ENCODE measurements around the gene PIK3C2G. TPM values are rescaled to one million over a fixed set of nuclear protein-coding genes. Genes with fewer than 3 reads are reported as not detected.

PIK3C2G gene
- total RNA-seq, 1 experiment from 2014 or later = not detected

GRCh38 chr12:18430425-18431048 is 169.2 kb downstream of the PIK3C2G start:
- TF ChIP-seq CTCF (IDR thresholded peaks at IDR 0.05 in 2 of 3, conservative IDR thresholded peaks at IDR 0.05 in 1 of 3; ENCODE audit: borderline replicate concordance in 1 of 3, insufficient read depth in 1 of 3, low read depth in 2 of 3, low read length in 2 of 3) (peak; percentile 37 to 87 (median 86); a peak in 5 of 6 replicates), RAD21 (IDR thresholded peaks at IDR 0.05; ENCODE audit: low read depth) (peak; percentile 73)
- TF ChIP-seq, protein P1, sequence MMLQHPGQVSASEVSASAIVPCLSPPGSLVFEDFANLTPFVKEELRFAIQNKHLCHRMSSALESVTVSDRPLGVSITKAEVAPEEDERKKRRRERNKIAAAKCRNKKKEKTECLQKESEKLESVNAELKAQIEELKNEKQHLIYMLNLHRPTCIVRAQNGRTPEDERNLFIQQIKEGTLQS (IDR thresholded peaks at IDR 0.05) = no peak
- H3K9me2 ChIP-seq (ENCODE audit: insufficient read depth) = no peaks in the 10 kb centered on the region
- peak overlapping the region; percentile 20 for H2AFZ ChIP-seq (ENCODE audit: low read depth, low read length, poor library complexity, severe bottlenecking)
- intact Hi-C loops (cut with micrococcal nuclease) = loop anchor here (2.0 to 5.0 kb wide), 2 partner anchors 756 to 857 kb away; no protein-coding TSS in a partner anchor
- no peak overlapping the region for H3K4me2 ChIP-seq (ENCODE audit: low read length)
- H3K36me3 ChIP-seq (ENCODE audit: control insufficient read depth in 1 of 2, insufficient read depth in 2 of 2, low read length in 2 of 2) = no peaks in the 10 kb centered on the region
- ChIA-PET RAD21 (ENCODE audit: low non-redundant PET in 1 of 2, low total read pairs in 2 of 2, uncharacterized antibody in 2 of 2, unreplicated experiment in 2 of 2) (no interaction called here), CTCF (interaction anchor here (1.0 to 1.3 kb wide), 4 partner anchors 9 to 756 kb away, joined by 3 to 7 read pairs (median 3); no protein-coding TSS in a partner anchor), POLR2A (no interaction called here)
- DNase-seq (ENCODE audit: low read depth, low spot score) (peak; percentile 38), ATAC-seq (peak; percentile 97)
- BruUV-seq (replicated peaks) = no TSS peak
- H3K4me1 ChIP-seq (ENCODE audit: control insufficient read depth in 1 of 2, insufficient read depth in 2 of 2, low read length in 2 of 2) = peaks cover 0 to 4% of the 10 kb centered on the region in 2 experiments; a peak in 1 of 4 replicates
- no peak overlapping the region for H3K4me3 ChIP-seq (replicated peaks in 1 of 2; ENCODE audit: low read depth in 1 of 2, low read length in 2 of 2)
- H3K9ac ChIP-seq (ENCODE audit: low read length) = no peak overlapping the region
- no peak overlapping the region for H3K27ac ChIP-seq (ENCODE audit: low read depth, low read length)
- no peaks in the 10 kb centered on the region for H4K20me1 ChIP-seq (ENCODE audit: insufficient read depth)
- H3K27me3 ChIP-seq (ENCODE audit: insufficient read depth, low read length) = no peaks in the 10 kb centered on the region
- no peaks in the 10 kb centered on the region for H3K9me3 ChIP-seq (ENCODE audit: control insufficient read depth in 1 of 2, insufficient read depth in 1 of 2, low read depth in 1 of 2, low read length in 2 of 2)
- no peaks in the 10 kb centered on the region for H3K79me2 ChIP-seq (ENCODE audit: insufficient read depth, low read length)

DNA sequence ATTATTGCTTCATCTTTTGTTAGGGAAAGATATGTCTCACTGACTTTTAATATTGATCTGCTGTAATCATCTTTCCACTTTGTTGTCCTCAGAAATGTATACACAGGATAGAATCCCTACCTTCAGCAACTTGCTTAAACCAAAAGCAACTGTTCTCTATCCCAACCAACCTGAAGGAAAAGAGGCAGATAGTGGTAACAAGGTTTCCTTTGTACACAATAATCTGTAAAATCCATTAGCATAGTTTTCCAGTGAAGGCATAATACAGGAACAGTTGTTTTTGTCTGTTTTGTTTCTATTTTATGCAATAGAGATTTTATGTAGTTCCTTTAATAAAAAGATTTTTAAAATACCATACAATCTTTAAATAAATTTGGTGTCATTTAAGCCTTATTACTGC is 170.5 kb downstream of the PIK3C2G start:
- Histone ChIP-seq H3K27ac (ENCODE audit: low read depth, low read length) (no peak overlapping the region), H3K9me3 (ENCODE audit: control insufficient read depth in 1 of 2, insufficient read depth in 1 of 2, low read depth in 1 of 2, low read length in 2 of 2) (no peaks in the 10 kb centered on the region), H4K20me1 (ENCODE audit: insufficient read depth) (no peaks in the 10 kb centered on the region), H3K36me3 (ENCODE audit: control insufficient read depth in 1 of 2, insufficient read depth in 2 of 2, low read length in 2 of 2) (no peaks in the 10 kb centered on the region), H3K4me3 (replicated peaks in 1 of 2; ENCODE audit: low read depth in 1 of 2, low read length in 2 of 2) (no peak overlapping the region), H3K79me2 (ENCODE audit: insufficient read depth, low read length) (no peaks in the 10 kb centered on the region), H3K9me2 (ENCODE audit: insufficient read depth) (0 out of 2 replicates have a peak, but pooled peaks cover under 1% of the 10 kb centered on the region), H3K4me2 (ENCODE audit: low read length) (no peak overlapping the region), H3K27me3 (ENCODE audit: insufficient read depth, low read length) (no peaks in the 10 kb centered on the region), H2AFZ (ENCODE audit: low read depth, low read length, poor library complexity, severe bottlenecking) (no peak overlapping the region), H3K4me1 (ENCODE audit: control insufficient read depth in 1 of 2, insufficient read depth in 2 of 2, low read length in 2 of 2) (peaks cover 0 to 4% of the 10 kb centered on the region in 2 experiments; a peak in 1 of 4 replicates), H3K9ac (ENCODE audit: low read length) (no peak overlapping the region)
- intact Hi-C loops (cut with micrococcal nuclease) = loop anchor here (2.0 to 5.0 kb wide), 2 partner anchors 755 to 856 kb away; no protein-coding TSS in a partner anchor
- ATAC-seq = no peak
- BruUV-seq (replicated peaks) = no TSS peak
- POLR2A ChIA-PET = no interaction called here
- RAD21 ChIA-PET (ENCODE audit: low non-redundant PET in 1 of 2, low total read pairs in 2 of 2, uncharacterized antibody in 2 of 2, unreplicated experiment in 2 of 2) = no interaction called here
- CTCF ChIA-PET = no interaction called here
- DNase-seq (ENCODE audit: low read depth, low spot score) = no peak
- TF ChIP-seq SP1 (IDR thresholded peaks at IDR 0.05; ENCODE audit: low read depth) (no peak), TCF7L2 (IDR thresholded peaks at IDR 0.05; ENCODE audit: borderline replicate concordance, extremely low read depth, insufficient read depth, insufficient read length) (no peak), YY1 (IDR thresholded peaks at IDR 0.05; ENCODE audit: extremely low read depth, insufficient replicate concordance, low read depth, low read length) (no peak), ZBTB33 (IDR thresholded peaks at IDR 0.05; ENCODE audit: extremely low read depth, insufficient replicate concordance, low read length) (no peak), EZH2phosphoT487 (IDR thresholded peaks at IDR 0.05; ENCODE audit: borderline replicate concordance) (no peak), POLR2AphosphoS5 (IDR thresholded peaks at IDR 0.05; ENCODE audit: low read depth, low read length) (no peak), CBX3 (IDR thresholded peaks at IDR 0.05; ENCODE audit: low read depth) (no peak), ELF1 (IDR thresholded peaks at IDR 0.05; ENCODE audit: borderline replicate concordance, low read depth) (no peak), POLR2A (IDR thresholded peaks at IDR 0.05; ENCODE audit: borderline replicate concordance, extremely low read depth, insufficient read depth, insufficient read length) (no peak), SIN3A (IDR thresholded peaks at IDR 0.05; ENCODE audit: low read depth) (no peak)
- TF ChIP-seq, protein P1 (IDR thresholded peaks at IDR 0.05) = no peak

Data from HCT116 (cell line).